NT2/D1 (cell line): ENCODE results near the gene CCDC57.

Source experiments
- YY1 ChIP-seq: IDR thresholded peaks from 2 replicates; pipeline ENCODE4 v1.6.1; 2011; ENCODE audit not compliant: insufficient read length, insufficient read depth
- ZNF274 ChIP-seq: IDR thresholded peaks from 2 replicates; pipeline ENCODE4 v1.6.1; 2011; ENCODE audit warnings: mild to moderate bottlenecking, low read depth, low read length

GRCh38 chr17:82073446-82073845 lies 139.2 kb downstream of the CCDC57 start:
- TF ChIP-seq ZNF274 (no peak), YY1 (no peak)
